Hematopoietic multipotent progenitor cell treated with erythropoietin and hydrocortisone succinate and interleukin-3 and kit ligand, for 4 days (in vitro differentiated cells): Measurements from ENCODE around the gene LAPTM4A.

ENCODE experiments used
- DNase-seq: peaks from one replicate; pipeline ENCODE4 v3.0.0-alpha.2; 2015

Gene LAPTM4A

GRCh38 chr2:20050104-20050645 lies 1.3 kb downstream of the LAPTM4A start:
- DNase-seq = peak; percentile 94

- DNase-seq = peak; percentile 59
Measured at GRCh38 chr2:20049637-20050036, 1.8 kb downstream of the LAPTM4A start.

DNA sequence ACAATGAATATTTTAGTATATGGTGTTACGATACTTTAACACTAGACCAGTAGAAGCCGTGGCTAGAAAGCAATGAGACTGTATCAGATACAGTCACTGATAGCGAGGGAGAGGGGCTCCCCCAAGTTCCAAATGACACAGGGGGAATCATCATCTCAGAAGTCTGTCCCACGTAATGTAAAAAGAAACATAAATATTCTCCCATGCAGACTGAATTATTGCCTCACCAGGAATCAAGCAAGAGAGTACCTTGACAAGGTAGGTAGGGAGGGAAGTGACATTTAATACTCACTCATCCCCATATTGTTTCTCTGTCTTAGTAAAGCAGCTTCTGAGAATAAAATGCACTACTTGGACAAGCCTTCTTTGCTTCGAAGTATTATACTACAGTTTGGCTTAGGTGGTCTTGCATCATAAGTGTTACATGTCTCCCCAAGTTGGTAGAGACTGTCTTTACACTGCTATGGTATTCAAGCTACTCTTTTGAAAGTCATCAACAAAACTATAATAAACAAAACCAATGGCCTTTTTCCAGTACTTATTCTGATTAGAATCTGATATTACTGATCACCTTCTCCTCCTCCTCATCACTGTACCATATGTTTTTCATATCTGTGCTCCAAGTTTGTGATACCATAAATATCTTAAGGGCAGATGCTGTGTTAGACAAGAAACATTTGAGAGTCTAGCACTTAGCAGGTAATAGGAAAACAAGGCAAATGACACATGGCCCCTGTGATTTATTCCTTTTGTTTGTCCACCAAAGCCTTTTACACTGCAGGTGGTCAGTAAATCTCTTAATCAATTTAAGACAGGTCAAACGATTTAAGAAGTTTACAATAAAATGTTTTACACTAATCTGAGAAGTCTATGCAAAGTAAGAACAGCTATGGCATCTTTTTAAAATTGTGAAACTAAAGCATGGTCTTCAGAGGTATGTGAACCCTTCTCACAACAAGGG lies 2.7 kb downstream of the LAPTM4A start:
- DNase-seq = no peak

DNA sequence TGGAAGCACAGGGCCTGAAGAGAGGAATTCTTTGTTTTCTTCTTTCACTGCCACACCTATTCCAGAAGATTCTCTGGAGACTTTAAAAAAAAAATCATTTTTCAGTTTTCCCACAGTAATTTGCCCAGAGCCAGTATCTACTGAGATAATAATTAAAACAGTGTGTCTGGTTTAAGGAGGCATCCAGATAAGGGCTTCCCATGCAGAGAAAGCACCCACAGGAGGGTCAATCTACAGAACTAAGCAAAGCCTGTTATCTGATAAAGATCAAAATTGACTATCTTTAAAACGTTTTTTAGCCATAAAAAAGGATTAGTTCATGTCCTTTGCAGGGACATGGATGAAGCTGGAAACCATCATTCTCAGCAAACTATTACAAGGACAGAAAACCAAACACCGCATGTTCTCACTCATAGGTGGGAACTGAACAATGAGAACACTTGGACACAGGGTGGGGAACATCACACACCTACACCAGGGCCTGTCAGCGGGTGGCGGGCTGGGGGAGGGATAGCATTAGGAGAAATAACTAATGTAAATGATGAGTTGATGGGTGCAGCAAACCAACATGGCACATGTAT lies 5.6 kb downstream of the LAPTM4A start:
- DNase-seq = peak; percentile 26

GRCh38 chr2:20044778-20045177 lies 6.7 kb downstream of the LAPTM4A start:
- no peak for DNase-seq

DNA sequence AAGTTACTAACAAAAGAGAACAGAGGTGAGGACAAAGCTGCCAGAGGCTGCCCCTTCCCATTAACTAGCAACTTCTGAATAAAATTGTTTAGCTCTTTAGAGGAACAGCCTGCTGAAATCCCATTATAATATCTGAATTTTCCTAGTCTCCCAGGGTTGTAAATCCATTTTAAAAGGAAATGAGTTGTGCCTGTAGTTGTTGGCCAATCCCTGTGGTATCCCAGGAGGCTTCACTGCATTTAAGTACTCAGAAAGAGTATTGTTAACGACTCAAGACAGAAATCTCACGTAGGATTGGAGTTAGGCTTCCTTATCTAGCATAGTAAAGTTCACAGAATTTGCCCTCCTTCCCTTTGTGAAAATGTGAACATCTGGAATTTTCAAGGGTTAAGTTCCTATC lies 8.9 kb downstream of the LAPTM4A start:
- no peak for DNase-seq

GRCh38 chr2:20040489-20041172 lies 10.8 kb downstream of the LAPTM4A start:
- DNase-seq = no peak

DNA sequence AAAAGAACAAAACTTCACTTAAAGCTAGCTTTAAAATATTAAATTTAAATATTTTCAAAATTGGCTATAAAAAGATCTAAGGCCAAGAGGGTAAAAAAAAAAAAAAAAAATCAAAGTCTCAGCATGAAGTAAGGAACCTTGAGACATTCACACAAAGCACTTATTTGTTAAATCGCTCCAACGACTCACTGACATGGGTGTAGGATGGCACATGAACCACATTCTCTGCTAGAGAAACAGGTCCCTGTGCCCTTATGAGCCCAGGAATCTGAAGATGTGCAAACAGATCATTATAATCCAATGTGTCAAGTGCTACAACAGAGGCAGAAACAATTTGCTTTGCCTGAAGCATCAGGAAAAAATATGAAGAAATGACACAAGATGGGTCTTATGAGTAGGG lies 13.8 kb downstream of the LAPTM4A start:
- no peak for DNase-seq

DNA sequence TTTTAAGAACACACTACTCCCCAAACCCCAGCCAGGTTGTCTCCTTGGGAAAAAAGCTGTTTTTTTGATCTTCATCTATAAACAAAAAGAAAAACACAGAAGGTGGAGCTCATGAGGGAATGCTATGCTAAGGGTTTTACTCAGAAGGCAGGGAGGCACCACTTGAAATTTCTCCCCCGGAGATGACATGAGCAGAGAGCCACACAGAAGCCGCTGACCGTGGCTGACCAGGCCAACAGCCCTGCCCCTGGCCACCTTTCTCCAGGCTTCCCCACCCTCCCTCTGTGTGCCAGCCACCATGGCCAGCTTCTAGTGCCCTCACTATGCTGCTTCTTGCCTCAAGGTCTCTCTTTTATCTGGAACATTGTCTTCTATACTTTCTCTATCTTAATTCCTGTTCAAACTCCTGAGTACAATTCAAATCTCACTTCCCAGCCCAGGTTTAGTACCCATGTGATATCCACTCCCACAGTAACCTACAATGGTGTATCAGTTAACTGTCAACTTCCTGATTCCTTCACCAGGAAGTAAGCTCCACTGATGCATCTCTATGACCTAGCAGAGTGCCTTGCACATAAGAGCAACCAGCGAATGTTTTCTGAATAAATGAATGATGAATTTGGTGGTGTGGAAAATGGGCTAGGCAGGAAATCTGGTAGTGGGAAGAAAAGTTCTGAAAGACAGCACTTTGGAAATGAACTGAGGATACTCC lies 15.3 kb downstream of the LAPTM4A start:
- DNase-seq = peak; percentile 62

- DNase-seq = no peak
Measured at GRCh38 chr2:20034821-20035220, 16.6 kb downstream of the LAPTM4A start.

GRCh38 chr2:20034218-20034617 lies 17.2 kb downstream of the LAPTM4A start:
- DNase-seq = no peak

GRCh38 chr2:20033322-20033721 lies 18.1 kb downstream of the LAPTM4A start:
- no peak for DNase-seq

- DNase-seq = no peak
Measured at GRCh38 chr2:20030224-20030623, 21.2 kb downstream of the LAPTM4A start.

- peak; percentile 44 for DNase-seq
Measured at GRCh38 chr2:20027705-20028434, 23.6 kb downstream of the LAPTM4A start.

DNA sequence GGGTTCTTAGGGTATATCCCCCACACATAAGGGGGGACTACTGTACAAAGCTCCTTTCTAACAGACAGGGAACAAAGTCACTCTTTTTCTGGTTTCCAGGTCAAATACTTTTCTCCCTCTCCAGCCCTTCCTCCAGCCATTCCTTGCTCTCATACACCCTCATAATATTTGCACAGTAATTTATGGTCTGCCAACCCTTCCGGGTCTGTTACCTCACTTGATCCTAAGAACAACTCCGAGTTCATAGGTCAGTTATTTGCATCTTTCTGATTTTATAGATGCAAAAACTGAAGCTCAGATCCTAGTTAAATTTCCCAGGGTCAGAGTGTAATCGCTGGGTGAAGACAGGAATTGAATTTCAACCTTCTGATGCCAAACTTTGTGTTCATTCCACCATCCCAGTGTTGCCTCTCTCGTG lies 24.2 kb downstream of the LAPTM4A start:
- no peak for DNase-seq

- DNase-seq = peak; percentile 41
Measured at GRCh38 chr2:20025065-20025786, 26.2 kb downstream of the LAPTM4A start.

- DNase-seq = no peak
Measured at GRCh38 chr2:20023688-20024087, 27.7 kb downstream of the LAPTM4A start.

- no peak for DNase-seq
Measured at GRCh38 chr2:20021405-20022009, 29.9 kb downstream of the LAPTM4A start.

- no peak for DNase-seq
Measured at GRCh38 chr2:20019747-20020146, 31.7 kb downstream of the LAPTM4A start.

DNA sequence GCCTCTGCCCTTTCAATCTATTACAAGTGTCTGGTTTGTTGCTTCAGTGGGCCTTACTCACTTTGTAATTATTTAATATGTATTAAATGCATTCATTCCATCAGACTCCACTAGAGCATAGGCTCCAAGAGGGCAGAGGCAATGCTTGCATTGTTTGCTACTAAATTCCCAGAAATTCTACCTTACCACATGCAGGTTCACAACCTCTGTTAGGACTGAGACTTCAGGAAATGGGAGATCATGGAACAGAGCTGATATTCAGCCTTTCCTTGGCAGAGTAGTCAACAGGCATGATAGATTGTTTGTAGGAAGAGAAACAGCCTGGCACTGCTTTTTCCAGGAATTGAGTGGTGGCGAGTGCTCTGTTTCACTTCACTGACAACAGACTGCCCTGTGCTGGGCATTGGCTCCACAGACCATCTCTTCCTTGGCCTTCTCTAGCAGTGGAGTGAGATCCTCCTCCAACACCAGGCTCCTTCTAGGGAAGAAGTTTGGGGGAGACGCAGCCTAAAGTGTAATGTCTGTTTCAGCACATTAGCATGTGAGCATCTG lies 32.8 kb downstream of the LAPTM4A start:
- no peak for DNase-seq

DNA sequence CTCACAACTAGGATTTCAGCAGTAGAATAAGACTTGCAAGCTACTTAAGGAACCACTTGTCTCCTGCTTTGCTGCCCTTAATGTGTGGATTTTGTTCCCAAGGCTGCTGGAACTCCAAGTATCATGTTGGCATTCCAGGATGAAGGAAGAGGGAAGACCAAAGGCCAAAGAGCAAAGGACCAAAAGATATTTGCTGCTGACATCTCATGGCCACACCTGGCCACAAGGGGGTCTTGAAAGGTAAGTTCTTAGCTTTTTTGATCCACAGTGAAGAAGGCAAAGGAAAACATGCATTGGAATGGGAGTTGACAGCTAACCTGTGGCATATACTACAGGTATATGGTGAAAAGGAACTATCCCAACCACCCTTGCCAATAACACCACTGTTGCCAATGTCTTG lies 35.1 kb downstream of the LAPTM4A start:
- DNase-seq = no peak
